Mesendoderm (in vitro differentiated cells): ENCODE data around the gene ZMAT3.
"Not testable (repeated sequence)": the region's sequence is repeated elsewhere in the genome, so short reads cannot be mapped to it uniquely, and the experiment has no call there.

Source experiments
- DNase-seq: peaks from one replicate; pipeline ENCODE4 v3.0.0; 2013
- H2AK5ac ChIP-seq: 2 replicates; pipeline ENCODE4 v1.6.1; 2013; ENCODE audit warnings: low read length, inconsistent platforms
- H2BK120ac ChIP-seq: 2 replicates; pipeline ENCODE4 v1.6.1; 2013; ENCODE audit warnings: low read depth, mild to moderate bottlenecking, low read length, moderate library complexity, mixed read lengths
- H2BK15ac ChIP-seq: replicated peaks from 2 replicates; pipeline ENCODE4 v1.6.1; 2013; ENCODE audit warnings: low read depth, mild to moderate bottlenecking, moderate library complexity
- H2BK5ac ChIP-seq: 2 replicates; pipeline ENCODE4 v1.6.1; 2013; ENCODE audit warnings: low read length, inconsistent platforms
- H3K18ac ChIP-seq: 2 replicates; pipeline ENCODE4 v1.6.1; 2013; ENCODE audit warnings: mild to moderate bottlenecking, low read length, mixed read lengths
- H3K23ac ChIP-seq: one replicate; pipeline ENCODE4 v1.6.1; 2013; ENCODE audit warnings: low read length
- H3K27ac ChIP-seq: 2 replicates; pipeline ENCODE4 v1.5.1; 2013; ENCODE audit warnings: low read depth, mild to moderate bottlenecking, inconsistent platforms, low read length, moderate library complexity
- H3K27me3 ChIP-seq: 2 replicates; pipeline ENCODE4 v1.6.1; 2013; ENCODE audit warnings: low read length, control low read depth, mild to moderate bottlenecking, inconsistent platforms; ENCODE audit not compliant: insufficient read depth, poor library complexity
- H3K36me3 ChIP-seq: 2 replicates; pipeline ENCODE4 v1.6.1; 2013; ENCODE audit warnings: low read length, inconsistent platforms; ENCODE audit not compliant: control insufficient read depth, insufficient read depth
- H3K4ac ChIP-seq: one replicate; pipeline ENCODE4 v1.6.1; 2013; ENCODE audit warnings: low read depth, mild to moderate bottlenecking, low read length, moderate library complexity
- H3K4me1 ChIP-seq: 2 replicates; pipeline ENCODE4 v1.6.1; 2013; ENCODE audit warnings: low read depth, low read length, inconsistent platforms; ENCODE audit not compliant: control insufficient read depth
- H3K4me2 ChIP-seq: 2 replicates; pipeline ENCODE4 v1.6.1; 2013; ENCODE audit warnings: low read length
- H3K4me3 ChIP-seq: 2 replicates; pipeline ENCODE4 v1.5.1; 2013; ENCODE audit warnings: mild to moderate bottlenecking, low read length
- H3K56ac ChIP-seq: one replicate; pipeline ENCODE4 v1.6.1; 2013; ENCODE audit warnings: low read length
- H3K79me1 ChIP-seq: 2 replicates; pipeline ENCODE4 v1.6.1; 2013; ENCODE audit warnings: low read length, inconsistent platforms
- H3K79me2 ChIP-seq: 2 replicates; pipeline ENCODE4 v1.6.1; 2013; ENCODE audit warnings: mild to moderate bottlenecking, low read length; ENCODE audit not compliant: control insufficient read depth, insufficient read depth
- H3K9ac ChIP-seq: 2 replicates; pipeline ENCODE4 v1.6.1; 2013; ENCODE audit warnings: low read length, inconsistent platforms
- H4K5ac ChIP-seq: one replicate; pipeline ENCODE4 v1.6.1; 2013; ENCODE audit warnings: low read length
- H4K8ac ChIP-seq: one replicate; pipeline ENCODE4 v1.6.1; 2013; ENCODE audit warnings: low read depth, mild to moderate bottlenecking, control low read depth, low read length, moderate library complexity
- WGBS: extraction: QIAGEN DNeasy Blood & Tissue Kit; methylation state at CpG from one replicate; pipeline ENCODE4 v1.1.7; 2013; ENCODE audit warnings: low lambda C conversion rate, missing lambda C conversion rate; ENCODE audit not compliant: insufficient coverage; ENCODE audit errors: extremely low coverage; 5-methylcytosine and 5-hydroxymethylcytosine counted together

ZMAT3 gene

GRCh38 chr3:179067839-179068238 lies 3.8 kb downstream of the ZMAT3 start:
- Histone ChIP-seq H3K27ac (no peak overlapping the region), H3K23ac (no peak overlapping the region), H3K56ac (no peak overlapping the region), H3K4ac (no peak overlapping the region), H2BK15ac (no peak overlapping the region), H3K4me2 (no peak overlapping the region), H3K79me1 (no peaks in the 10 kb centered on the region), H3K4me3 (no peak overlapping the region), H3K18ac (no peak overlapping the region), H2BK120ac (no peak overlapping the region), H3K79me2 (no peaks in the 10 kb centered on the region), H3K9ac (no peak overlapping the region), H3K27me3 (no peaks in the 10 kb centered on the region), H3K4me1 (no peaks in the 10 kb centered on the region), H4K5ac (no peak overlapping the region), H2BK5ac (no peak overlapping the region), H3K36me3 (no peaks in the 10 kb centered on the region), H4K8ac (no peak overlapping the region), H2AK5ac (no peak overlapping the region)
- no CpG with 5 or more reads among the region's 4 CpGs for WGBS
- no peak for DNase-seq

- no peak overlapping the region for H2AK5ac ChIP-seq
- no CpG with 5 or more reads among the region's 1 CpG for WGBS
- no peaks in the 10 kb centered on the region for H3K79me2 ChIP-seq
- no peaks in the 10 kb centered on the region for H3K36me3 ChIP-seq
- H3K4me2 ChIP-seq = no peak overlapping the region
- H3K27ac ChIP-seq = no peak overlapping the region
- no peaks in the 10 kb centered on the region for H3K4me1 ChIP-seq
- H2BK5ac ChIP-seq = no peak overlapping the region
- no peak overlapping the region for H2BK120ac ChIP-seq
- DNase-seq = no peak
- no peak overlapping the region for H2BK15ac ChIP-seq
- no peak overlapping the region for H3K9ac ChIP-seq
- H3K23ac ChIP-seq = no peak overlapping the region
- no peak overlapping the region for H3K56ac ChIP-seq
- no peaks in the 10 kb centered on the region for H3K27me3 ChIP-seq
- H3K18ac ChIP-seq = no peak overlapping the region
- H4K5ac ChIP-seq = no peak overlapping the region
- no peak overlapping the region for H3K4ac ChIP-seq
- H3K79me1 ChIP-seq = no peaks in the 10 kb centered on the region
- no peak overlapping the region for H3K4me3 ChIP-seq
- H4K8ac ChIP-seq = no peak overlapping the region
Measured at GRCh38 chr3:179067291-179067690, 4.3 kb downstream of the ZMAT3 start.

GRCh38 chr3:179063945-179064560 lies 7.6 kb downstream of the ZMAT3 start:
- H3K79me2 ChIP-seq = no peaks in the 10 kb centered on the region
- H2AK5ac ChIP-seq = no peak overlapping the region
- no peak overlapping the region for H2BK15ac ChIP-seq
- H4K8ac ChIP-seq = no peak overlapping the region
- H3K23ac ChIP-seq = no peak overlapping the region
- H3K4ac ChIP-seq = no peak overlapping the region
- no peak overlapping the region for H3K4me3 ChIP-seq
- DNase-seq = no peak
- no peak overlapping the region for H3K4me2 ChIP-seq
- no peak overlapping the region for H3K18ac ChIP-seq
- no peaks in the 10 kb centered on the region for H3K27me3 ChIP-seq
- H3K79me1 ChIP-seq = no peaks in the 10 kb centered on the region
- no peak overlapping the region for H2BK5ac ChIP-seq
- H4K5ac ChIP-seq = no peak overlapping the region
- no peaks in the 10 kb centered on the region for H3K36me3 ChIP-seq
- no peak overlapping the region for H3K9ac ChIP-seq
- no CpG with 5 or more reads among the region's 6 CpGs for WGBS
- H3K56ac ChIP-seq = no peak overlapping the region
- H3K4me1 ChIP-seq = no peaks in the 10 kb centered on the region
- H3K27ac ChIP-seq = no peak overlapping the region
- H2BK120ac ChIP-seq = no peak overlapping the region

- Histone ChIP-seq H4K5ac (no peak overlapping the region), H3K56ac (no peak overlapping the region), H3K4me3 (no peak overlapping the region), H3K4ac (no peak overlapping the region), H3K9ac (no peak overlapping the region), H3K79me2 (no peaks in the 10 kb centered on the region), H3K4me2 (no peak overlapping the region), H2AK5ac (no peak overlapping the region), H3K27me3 (no peaks in the 10 kb centered on the region), H2BK5ac (no peak overlapping the region), H4K8ac (no peak overlapping the region), H3K79me1 (no peaks in the 10 kb centered on the region), H2BK15ac (no peak overlapping the region), H3K27ac (no peak overlapping the region), H3K36me3 (no peaks in the 10 kb centered on the region), H3K18ac (no peak overlapping the region), H2BK120ac (no peak overlapping the region), H3K4me1 (no peaks in the 10 kb centered on the region), H3K23ac (no peak overlapping the region)
- WGBS = no CpG with 5 or more reads among the region's 8 CpGs
- DNase-seq = no peak
Measured at GRCh38 chr3:179056326-179056725, 15.3 kb downstream of the ZMAT3 start.

GRCh38 chr3:179054565-179054964 lies 17.0 kb downstream of the ZMAT3 start:
- no CpG with 5 or more reads among the region's 13 CpGs for WGBS
- H3K27me3 ChIP-seq, H3K18ac ChIP-seq, H3K4me1 ChIP-seq, H3K4me2 ChIP-seq, H3K36me3 ChIP-seq, H4K8ac ChIP-seq, H3K27ac ChIP-seq, H2AK5ac ChIP-seq, DNase-seq, H3K4me3 ChIP-seq, H3K9ac ChIP-seq, H3K79me1 ChIP-seq, H2BK15ac ChIP-seq, H3K23ac ChIP-seq, H2BK120ac ChIP-seq, H3K56ac ChIP-seq, H2BK5ac ChIP-seq, H3K79me2 ChIP-seq, H4K5ac ChIP-seq, H3K4ac ChIP-seq: not testable (repeated sequence)
